DND-41 (cell line): ENCODE results near the gene OPCML.

Experiments used
- ATAC-seq: fragments of 200-7000 bp; cut with Tn5 transposase; 3 replicates; pipeline ENCODE4 v1.9.1; 2021; ENCODE audit warnings: low read depth; ENCODE audit not compliant: insufficient read depth
- DNase-seq: peaks from one replicate; pipeline ENCODE4 v3.0.0-alpha.2; 2020
- H2AFZ ChIP-seq: 2 replicates; pipeline ENCODE4 v1.6.0; 2012; ENCODE audit warnings: low read depth, low read length
- H3K27ac ChIP-seq: 2 replicates; pipeline ENCODE4 v1.5.1; 2012; ENCODE audit warnings: low read length, inconsistent platforms
- H3K27me3 ChIP-seq: fragments of 200-600 bp; sonication (generic); 2 replicates; pipeline ENCODE4 v1.6.0; 2012; ENCODE audit warnings: low read length, mild to moderate bottlenecking, inconsistent platforms; ENCODE audit not compliant: insufficient read depth, poor library complexity
- H3K36me3 ChIP-seq: 2 replicates; pipeline ENCODE4 v1.5.1; 2012; ENCODE audit warnings: low read length, inconsistent platforms; ENCODE audit not compliant: insufficient read depth
- H3K4me1 ChIP-seq: 2 replicates; pipeline ENCODE4 v1.5.1; 2012; ENCODE audit warnings: mild to moderate bottlenecking, low read length; ENCODE audit not compliant: insufficient read depth
- H3K4me2 ChIP-seq: 2 replicates; pipeline ENCODE4 v1.6.0; 2012; ENCODE audit warnings: mild to moderate bottlenecking, moderate library complexity, low read length, inconsistent platforms; ENCODE audit not compliant: insufficient read depth
- H3K4me3 ChIP-seq, 2 experiments: fragments of 200-600 bp in 1 of 2; shearing (Covaris generic) in 1 of 2; 2 replicates each; pipeline ENCODE4 v1.5.1; 2012 to 2016; ENCODE audit warnings: inconsistent platforms in 2 of 2, low read length in 2 of 2, mild to moderate bottlenecking in 2 of 2, low read depth in 1 of 2, moderate library complexity in 1 of 2
- H3K79me2 ChIP-seq: 2 replicates; pipeline ENCODE4 v1.6.0; 2012; ENCODE audit warnings: low read length, inconsistent platforms; ENCODE audit not compliant: insufficient read depth
- H3K9ac ChIP-seq: 2 replicates; pipeline ENCODE4 v1.6.0; 2012; ENCODE audit warnings: low read depth, mild to moderate bottlenecking, inconsistent platforms, low read length, moderate library complexity
- H3K9me3 ChIP-seq: 2 replicates; pipeline ENCODE4 v1.5.1; 2012; ENCODE audit warnings: low read length, moderate library complexity, mild to moderate bottlenecking, inconsistent platforms; ENCODE audit not compliant: insufficient read depth, severe bottlenecking
- H4K20me1 ChIP-seq: 2 replicates; pipeline ENCODE4 v1.6.0; 2012; ENCODE audit warnings: low read length; ENCODE audit not compliant: insufficient read depth
- CTCF ChIP-seq: IDR thresholded peaks from 2 replicates; pipeline ENCODE4 v1.5.1; 2012; ENCODE audit warnings: borderline replicate concordance, low read length, moderate library complexity, mild to moderate bottlenecking; ENCODE audit not compliant: poor library complexity, severe bottlenecking; ENCODE audit errors: extremely low read depth
- EZH2 ChIP-seq: IDR thresholded peaks from 3 replicates; pipeline ENCODE4 v1.6.1; 2012; ENCODE audit warnings: borderline replicate concordance, low read depth, mild to moderate bottlenecking, moderate library complexity, low read length, inconsistent platforms; ENCODE audit not compliant: severe bottlenecking

Gene OPCML

GRCh38 chr11:132943357-132943705, 589.0 kb downstream of the OPCML start:
- H3K27ac ChIP-seq: no peak overlapping the region
- H3K4me3 ChIP-seq: no peak overlapping the region
- no peak for ATAC-seq
- no peak overlapping the region for H2AFZ ChIP-seq
- H3K79me2 ChIP-seq: no peaks in the 10 kb centered on the region
- TF ChIP-seq CTCF (no peak), EZH2 (no peak)
- no peaks in the 10 kb centered on the region for H3K9me3 ChIP-seq
- no peak overlapping the region for H3K4me2 ChIP-seq
- H3K36me3 ChIP-seq: no peaks in the 10 kb centered on the region
- no peak for DNase-seq
- no peaks in the 10 kb centered on the region for H3K27me3 ChIP-seq
- H3K4me1 ChIP-seq: no peaks in the 10 kb centered on the region
- H4K20me1 ChIP-seq: no peaks in the 10 kb centered on the region
- no peak overlapping the region for H3K9ac ChIP-seq

- Histone ChIP-seq H3K4me3 (no peak overlapping the region), H3K4me2 (no peak overlapping the region), H3K4me1 (no peaks in the 10 kb centered on the region), H3K36me3 (no peaks in the 10 kb centered on the region), H4K20me1 (no peaks in the 10 kb centered on the region), H3K27me3 (no peaks in the 10 kb centered on the region), H3K79me2 (no peaks in the 10 kb centered on the region), H3K9ac (no peak overlapping the region), H2AFZ (no peak overlapping the region), H3K27ac (no peak overlapping the region), H3K9me3 (no peaks in the 10 kb centered on the region)
- DNase-seq (no peak), ATAC-seq (no peak)
- TF ChIP-seq CTCF (no peak), EZH2 (no peak)
Observed at GRCh38 chr11:132942611-132943356, 589.5 kb downstream of the OPCML start.

GRCh38 chr11:132941761-132942160, 590.5 kb downstream of the OPCML start:
- no peaks in the 10 kb centered on the region for H3K36me3 ChIP-seq
- no peak overlapping the region for H3K27ac ChIP-seq
- H3K4me1 ChIP-seq: no peaks in the 10 kb centered on the region
- no peak overlapping the region for H2AFZ ChIP-seq
- TF ChIP-seq CTCF (no peak), EZH2 (no peak)
- H3K4me3 ChIP-seq: no peak overlapping the region
- no peak overlapping the region for H3K9ac ChIP-seq
- no peak overlapping the region for H3K4me2 ChIP-seq
- DNase-seq (no peak), ATAC-seq (no peak)
- no peaks in the 10 kb centered on the region for H3K9me3 ChIP-seq
- H3K27me3 ChIP-seq: no peaks in the 10 kb centered on the region
- H3K79me2 ChIP-seq: no peaks in the 10 kb centered on the region
- no peaks in the 10 kb centered on the region for H4K20me1 ChIP-seq
